ENCODE measurements around the gene RGS16.
A peak's percentile ranks its signal among the peaks of the same experiment; 100 is the strongest.

Gene RGS16

GRCh38 chr1:182611787-182612186 lies 7.6 kb upstream of the RGS16 start:
- FAIRE-seq (no peak), DNase-seq (ENCODE audit: extremely low spot score, insufficient read length, low read depth) (no peak)

GRCh38 chr1:182611326-182611725 lies 7.1 kb upstream of the RGS16 start:
- DNase-seq (ENCODE audit: extremely low spot score, insufficient read length, low read depth) (no peak), FAIRE-seq (peak; percentile 75)

GRCh38 chr1:182610606-182611194 lies 6.5 kb upstream of the RGS16 start:
- DNase-seq (ENCODE audit: extremely low spot score, insufficient read length, low read depth), result no peak
- FAIRE-seq, result no peak

- FAIRE-seq (peak; percentile 12), DNase-seq (ENCODE audit: extremely low spot score, insufficient read length, low read depth) (no peak)
Measured at GRCh38 chr1:182608845-182609610, 4.8 kb upstream of the RGS16 start.

- FAIRE-seq (no peak), DNase-seq (ENCODE audit: extremely low spot score, insufficient read length, low read depth) (no peak)
Measured at GRCh38 chr1:182608236-182608635, 4.0 kb upstream of the RGS16 start.

- DNase-seq (ENCODE audit: extremely low spot score, insufficient read length, low read depth), result no peak
- FAIRE-seq, result no peak
Measured at GRCh38 chr1:182607566-182607965, 3.4 kb upstream of the RGS16 start.

GRCh38 chr1:182603646-182604174 lies 479 bp downstream of the RGS16 start:
- no peak for DNase-seq (ENCODE audit: extremely low spot score, insufficient read length, low read depth)
- FAIRE-seq, result no peak

GRCh38 chr1:182602935-182603645 lies 1.1 kb downstream of the RGS16 start:
- DNase-seq (ENCODE audit: extremely low spot score, insufficient read length, low read depth) (no peak), FAIRE-seq (no peak)

- DNase-seq (ENCODE audit: extremely low spot score, insufficient read length, low read depth) (no peak), FAIRE-seq (no peak)
Measured at GRCh38 chr1:182601913-182602312, 2.3 kb downstream of the RGS16 start.

- DNase-seq (ENCODE audit: extremely low spot score, insufficient read length, low read depth) (no peak), FAIRE-seq (peak; percentile 85)
Measured at GRCh38 chr1:182601416-182601786, 2.8 kb downstream of the RGS16 start.

GRCh38 chr1:182600745-182601415 lies 3.3 kb downstream of the RGS16 start:
- DNase-seq (ENCODE audit: extremely low spot score, insufficient read length, low read depth) (no peak), FAIRE-seq (no peak)

GRCh38 chr1:182600036-182600713 lies 4.0 kb downstream of the RGS16 start:
- no peak for DNase-seq (ENCODE audit: extremely low spot score, insufficient read length, low read depth)
- no peak for FAIRE-seq

- FAIRE-seq (no peak), DNase-seq (ENCODE audit: extremely low spot score, insufficient read length, low read depth) (no peak)
Measured at GRCh38 chr1:182599339-182599738, 4.8 kb downstream of the RGS16 start.

GRCh38 chr1:182598296-182598695 lies 5.9 kb downstream of the RGS16 start:
- FAIRE-seq (no peak), DNase-seq (ENCODE audit: extremely low spot score, insufficient read length, low read depth) (no peak)

GRCh38 chr1:182596934-182597333 lies 7.3 kb downstream of the RGS16 start:
- no peak for DNase-seq (ENCODE audit: extremely low spot score, insufficient read length, low read depth)
- FAIRE-seq, result no peak

GRCh38 chr1:182595641-182596240 lies 8.4 kb downstream of the RGS16 start:
- peak; percentile 80 for FAIRE-seq

GRCh38 chr1:182589931-182590330 lies 14.3 kb downstream of the RGS16 start:
- DNase-seq (ENCODE audit: extremely low spot score, insufficient read length, low read depth) (no peak), FAIRE-seq (no peak)

More at GRCh38 chr1:182595641-182596240, 8.4 kb downstream of the RGS16 start:
- no peak for DNase-seq (ENCODE audit: extremely low spot score, insufficient read length, low read depth)

- DNase-seq (ENCODE audit: extremely low spot score, insufficient read length, low read depth) (no peak), FAIRE-seq (no peak)
Measured at GRCh38 chr1:182589520-182589919, 14.7 kb downstream of the RGS16 start.
